HepG2 (cell line): Measurements from ENCODE around the gene DLG1. TPM values are rescaled to one million over a fixed set of nuclear protein-coding genes. Genes with fewer than 3 reads are reported as not detected.

ENCODE experiments used
- ATAC-seq: fragments of 200-7000 bp; cut with Tn5 transposase; 3 replicates; pipeline ENCODE4 v1.9.1; 2020; ENCODE audit warnings: mild to moderate bottlenecking, moderate library complexity
- BruUV-seq: library from RNA; stranded (reverse); fragments of 400-500 nt; replicated peaks from 2 replicates; lab custom pipeline; 2021; lab: Mats Ljungman, UMichigan
- CTCF ChIA-PET: fragments of 300-600 bp; formaldehyde crosslinking; extraction: SDS; loops from one replicate; lab custom pipeline; 2021; ENCODE audit warnings: low total read pairs, inconsistent platforms, low intra/inter-chr PET ratio; lab: Yijun Ruan, JAX
- POLR2A ChIA-PET: fragments of 350-600 bp; sonication (Branson Sonifier 250); formaldehyde crosslinking; loops from one replicate; lab custom pipeline; 2020; ENCODE audit warnings: antibody characterized with exemption, inconsistent platforms; lab: Yijun Ruan, JAX
- DNase-seq: peaks from one replicate; pipeline ENCODE4 v3.0.0-alpha.2; 2015; ENCODE audit warnings: low spot score
- FAIRE-seq: peaks from 3 replicates; lab custom pipeline; 2011; peaks lifted over from hg19 to GRCh38; lab: Jason Lieb, UNC
- H2AFZ ChIP-seq: one replicate; pipeline ENCODE4 v1.6.1; 2011; ENCODE audit warnings: low read length, inconsistent platforms
- H3K27ac ChIP-seq: fragments of 300-600 bp; 3 replicates; pipeline ENCODE4 v1.8.0; 2011; ENCODE audit warnings: mixed run types, mild to moderate bottlenecking, mixed read lengths, low read length, inconsistent platforms; ENCODE audit not compliant: insufficient read depth; ENCODE audit errors: extremely low read length
- H3K27me3 ChIP-seq, 2 experiments: fragments of 200-600 bp in 1 of 2; 2 replicates in 1 of 2; 3 replicates in 1 of 2; pipeline versions ENCODE4 v1.6.0 to v1.8.0; 2011; ENCODE audit warnings: low read length in 2 of 2, mild to moderate bottlenecking in 2 of 2, moderate library complexity in 2 of 2, inconsistent platforms in 1 of 2; ENCODE audit not compliant: insufficient read depth in 2 of 2, control insufficient read depth in 1 of 2
- H3K36me3 ChIP-seq, 2 experiments: fragments of 200-600 bp in 1 of 2; replicated peaks in 1 of 2; 2 replicates in 1 of 2; 3 replicates in 1 of 2; pipeline versions ENCODE4 v1.5.1 to v1.8.0; 2011; ENCODE audit warnings: low read length in 2 of 2, inconsistent platforms in 1 of 2; ENCODE audit not compliant: insufficient read depth in 2 of 2, control insufficient read depth in 1 of 2
- H3K4me1 ChIP-seq: 2 replicates; pipeline ENCODE4 v1.5.1; 2012; ENCODE audit warnings: low read length, inconsistent platforms; ENCODE audit not compliant: insufficient read depth
- H3K4me2 ChIP-seq: 2 replicates; pipeline ENCODE4 v1.6.0; 2011; ENCODE audit warnings: low read depth, low read length, inconsistent platforms
- H3K4me3 ChIP-seq, 3 experiments: fragments of 200-600 bp in 1 of 3; sonication (generic), shearing (Covaris generic) in 1 of 3; replicated peaks in 1 of 3; 2 replicates each; pipeline ENCODE4 v1.5.1; 2011 to 2016; ENCODE audit warnings: low read length in 3 of 3, inconsistent platforms in 2 of 3, low read depth in 2 of 3, mild to moderate bottlenecking in 2 of 3, control low read depth in 1 of 3, mixed read lengths in 1 of 3; ENCODE audit not compliant: insufficient read depth in 1 of 3
- H3K79me2 ChIP-seq: one replicate; pipeline ENCODE4 v1.6.1; 2011; ENCODE audit warnings: low read length, inconsistent platforms; ENCODE audit not compliant: insufficient read depth
- H3K9ac ChIP-seq: 2 replicates; pipeline ENCODE4 v1.6.0; 2011; ENCODE audit warnings: mild to moderate bottlenecking, low read depth, low read length, inconsistent platforms; ENCODE audit not compliant: insufficient read depth
- H3K9me3 ChIP-seq: 2 replicates; pipeline ENCODE4 v1.5.1; 2012; ENCODE audit warnings: mild to moderate bottlenecking, low read length
- H4K20me1 ChIP-seq: 2 replicates; pipeline ENCODE4 v1.6.0; 2011; ENCODE audit warnings: inconsistent platforms, mild to moderate bottlenecking, low read length, moderate library complexity; ENCODE audit not compliant: insufficient read depth
- BCL6 ChIP-seq: IDR thresholded peaks from 2 replicates; pipeline ENCODE4 v1.6.1; 2016; ENCODE audit warnings: missing genetic modification reagents, missing compliant biosample characterization
- BHLHE40 ChIP-seq: IDR thresholded peaks from 2 replicates; pipeline ENCODE4 v1.6.1; 2011; ENCODE audit warnings: low read length, improper control_type of control experiment
- DPF2 ChIP-seq: sonication (generic); formaldehyde crosslinking; IDR thresholded peaks from 2 replicates; pipeline ENCODE4 v1.4.0; 2020; ENCODE audit warnings: mild to moderate bottlenecking, low read depth, missing genetic modification reagents, borderline replicate concordance
- E2F5 ChIP-seq: sonication (generic); formaldehyde crosslinking; conservative IDR thresholded peaks from 2 replicates; pipeline ENCODE4 v1.4.0; 2020; ENCODE audit warnings: missing genetic modification reagents
- RXRA ChIP-seq: sonication (generic); formaldehyde crosslinking; IDR thresholded peaks from 2 replicates; pipeline ENCODE4 v1.5.1; 2020; ENCODE audit warnings: missing genetic modification reagents
- ZNF629 ChIP-seq: sonication (generic); formaldehyde crosslinking; conservative IDR thresholded peaks from 2 replicates; pipeline ENCODE4 v1.5.0; 2020; ENCODE audit warnings: missing genetic modification reagents
- WGBS: methylation state at CpG from one replicate; pipeline ENCODE4 v1.1.6; 2017; ENCODE audit warnings: low lambda C conversion rate; 5-methylcytosine and 5-hydroxymethylcytosine counted together
- in situ Hi-C: cut with HindIII; loops from 2 replicates; pipeline ENCODE4 v1.10.0; 2017; ENCODE audit warnings: low pct_unique_long_range_greater_than_20kb; ENCODE audit not compliant: extremely low pct_ligation_motif_present
- intact Hi-C: fragments of 100-400 bp; cut with micrococcal nuclease; formaldehyde crosslinking; loops from one replicate; pipeline ENCODE4 v1.10.0; 2022; ENCODE audit not compliant: unreplicated experiment
- polyA plus RNA-seq, 8 experiments: library from polyadenylated mRNA; depleted of rRNA in 3 of 8; stranded (reverse) in 7 of 8; unstranded in 1 of 8; fragments of >200 nt; fragmentation: Illumina TruSeq in 4 of 8; extraction: Trizol in 4 of 8; gene quantifications; 2 replicates each; pipeline versions ENCODE4 v1.2.1 to v1.2.3, GENCODE V29; 2011 to 2016; ENCODE audit warnings: low read depth in 4 of 8, missing spikeins in 1 of 8, mixed read lengths in 1 of 8; ENCODE audit not compliant: insufficient read depth in 1 of 8
- total RNA-seq, 5 experiments: library from RNA; depleted of rRNA; stranded (reverse); fragments of >200 nt; fragmentation: Illumina TruSeq; extraction: Trizol; gene quantifications; 2 replicates each; pipeline ENCODE4 v1.2.3, GENCODE V29; 2016; ENCODE audit warnings: low read depth in 1 of 5
- TF ChIP-seq, protein P1 (sequence below): sonication (generic); formaldehyde crosslinking; IDR thresholded peaks from 2 replicates; pipeline ENCODE4 v1.8.0; 2022; ENCODE audit warnings: missing genetic modification reagents, mild to moderate bottlenecking, moderate library complexity, borderline replicate concordance

Gene DLG1
- total and polyA plus RNA-seq, 2 of the 13 experiments (the other 11 are each of a cell fraction or from before 2014, with no cell fraction given): 30.5 to 104 TPM

DNA sequence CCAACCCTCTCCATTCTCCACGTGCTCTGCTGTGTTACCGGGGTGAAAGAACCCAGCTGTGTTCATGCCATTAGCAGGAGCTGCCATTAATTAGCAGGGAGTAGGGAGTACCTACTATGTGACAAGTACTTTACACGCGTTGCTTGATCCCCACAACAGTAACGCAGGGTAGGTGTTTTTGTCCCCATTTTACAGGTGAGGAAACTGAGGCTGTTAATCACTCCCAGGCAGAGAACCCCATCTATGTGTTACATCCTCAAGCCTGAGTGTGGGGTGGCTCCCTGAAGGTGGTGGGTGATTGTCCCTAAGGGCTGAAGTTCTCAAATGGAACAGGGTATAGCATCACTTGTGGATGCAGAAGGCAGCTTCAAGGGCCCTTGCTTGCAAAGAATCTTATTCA lies 291.6 kb downstream of the DLG1 start:
- H3K4me1 ChIP-seq: peaks cover 19% of the 10 kb centered on the region
- CTCF ChIA-PET: no interaction called here
- H3K36me3 ChIP-seq: no peaks in the 10 kb centered on the region
- 94% methylated on average over 4 of the region's 5 CpGs for WGBS
- no peaks in the 10 kb centered on the region for H3K27me3 ChIP-seq
- no peak for ATAC-seq
- POLR2A ChIA-PET: no interaction called here
- H3K79me2 ChIP-seq: no peaks in the 10 kb centered on the region
- H3K9me3 ChIP-seq: no peaks in the 10 kb centered on the region
- no peak for FAIRE-seq
- H3K9ac ChIP-seq: no peak overlapping the region
- no peak overlapping the region for H3K27ac ChIP-seq
- no peak overlapping the region for H3K4me2 ChIP-seq
- no peaks in the 10 kb centered on the region for H4K20me1 ChIP-seq
- BruUV-seq: no TSS peak
- in situ Hi-C loops (no loop called here), intact Hi-C loops (no loop called here)
- H3K4me3 ChIP-seq: no peak overlapping the region
- no peak overlapping the region for H2AFZ ChIP-seq
- no peak for DNase-seq
- TF ChIP-seq, protein P1, sequence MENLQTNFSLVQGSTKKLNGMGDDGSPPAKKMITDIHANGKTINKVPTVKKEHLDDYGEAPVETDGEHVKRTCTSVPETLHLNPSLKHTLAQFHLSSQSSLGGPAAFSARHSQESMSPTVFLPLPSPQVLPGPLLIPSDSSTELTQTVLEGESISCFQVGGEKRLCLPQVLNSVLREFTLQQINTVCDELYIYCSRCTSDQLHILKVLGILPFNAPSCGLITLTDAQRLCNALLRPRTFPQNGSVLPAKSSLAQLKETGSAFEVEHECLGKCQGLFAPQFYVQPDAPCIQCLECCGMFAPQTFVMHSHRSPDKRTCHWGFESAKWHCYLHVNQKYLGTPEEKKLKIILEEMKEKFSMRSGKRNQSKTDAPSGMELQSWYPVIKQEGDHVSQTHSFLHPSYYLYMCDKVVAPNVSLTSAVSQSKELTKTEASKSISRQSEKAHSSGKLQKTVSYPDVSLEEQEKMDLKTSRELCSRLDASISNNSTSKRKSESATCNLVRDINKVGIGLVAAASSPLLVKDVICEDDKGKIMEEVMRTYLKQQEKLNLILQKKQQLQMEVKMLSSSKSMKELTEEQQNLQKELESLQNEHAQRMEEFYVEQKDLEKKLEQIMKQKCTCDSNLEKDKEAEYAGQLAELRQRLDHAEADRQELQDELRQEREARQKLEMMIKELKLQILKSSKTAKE (CRISPR knock-in tag): no peak
- TF ChIP-seq DPF2 (CRISPR knock-in tag): no peak
- no peak for TF ChIP-seq BCL6 (CRISPR knock-in tag)
- peak; percentile 84 for TF ChIP-seq ZNF629

GRCh38 chr3:197006446-197006845 lies 292.0 kb downstream of the DLG1 start:
- no peak overlapping the region for H3K27ac ChIP-seq
- FAIRE-seq: no peak
- no peaks in the 10 kb centered on the region for H3K79me2 ChIP-seq
- no peak overlapping the region for H3K9ac ChIP-seq
- no TSS peak for BruUV-seq
- H3K27me3 ChIP-seq: no peaks in the 10 kb centered on the region
- no peak overlapping the region for H3K4me3 ChIP-seq
- intact Hi-C loops: no loop called here
- H2AFZ ChIP-seq: no peak overlapping the region
- H4K20me1 ChIP-seq: no peaks in the 10 kb centered on the region
- H3K36me3 ChIP-seq: no peaks in the 10 kb centered on the region
- in situ Hi-C loops: no loop called here
- H3K4me1 ChIP-seq: peaks cover 19% of the 10 kb centered on the region
- no peak for TF ChIP-seq E2F5 (CRISPR knock-in tag)
- no peak for TF ChIP-seq BHLHE40
- 0 out of 2 replicates have a peak, but pooled peaks have one; percentile 12 for TF ChIP-seq RXRA
- TF ChIP-seq, all 625 proteins: peak for 1
- POLR2A ChIA-PET: no interaction called here
- 88% methylated on average over 9 of the region's 11 CpGs for WGBS
- H3K9me3 ChIP-seq: no peaks in the 10 kb centered on the region
- DNase-seq: no peak
- ATAC-seq: no peak
- CTCF ChIA-PET: no interaction called here
- H3K4me2 ChIP-seq: no peak overlapping the region
